Esophagus (tissue), 2 donors: Measurements from ENCODE around the gene WDR20. TPM values are rescaled to one million over a fixed set of nuclear protein-coding genes. Genes with fewer than 3 reads are reported as not detected.

ENCODE experiments used
- H3K27ac ChIP-seq, 2 donors: one replicate each; pipeline ENCODE4 v1.5.1; 2013; ENCODE audit warnings: low read depth in 2 of 2, mild to moderate bottlenecking in 2 of 2, inconsistent platforms in 1 of 2, low read length in 1 of 2, moderate library complexity in 1 of 2
- H3K27me3 ChIP-seq, 2 donors: one replicate each; pipeline ENCODE4 v1.6.1; 2013; ENCODE audit warnings: low read length in 2 of 2, control low read depth in 1 of 2, mild to moderate bottlenecking in 1 of 2; ENCODE audit not compliant: insufficient read depth in 2 of 2, control insufficient read depth in 1 of 2
- H3K36me3 ChIP-seq, 2 donors: one replicate each; pipeline ENCODE4 v1.6.1; 2013; ENCODE audit warnings: low read length in 1 of 2; ENCODE audit not compliant: control insufficient read depth in 2 of 2, insufficient read depth in 2 of 2
- H3K4me1 ChIP-seq, 2 donors: one replicate each; pipeline ENCODE4 v1.6.1; 2013; ENCODE audit warnings: low read length in 1 of 2; ENCODE audit not compliant: control insufficient read depth in 2 of 2, insufficient read depth in 2 of 2
- H3K4me3 ChIP-seq, 2 donors: one replicate each; pipeline ENCODE4 v1.5.1; 2013; ENCODE audit warnings: low read length in 2 of 2, mild to moderate bottlenecking in 2 of 2, low read depth in 1 of 2, moderate library complexity in 1 of 2
- H3K9me3 ChIP-seq, 2 donors: one replicate each; pipeline ENCODE4 v1.6.1; 2013; ENCODE audit warnings: mild to moderate bottlenecking in 2 of 2, low read depth in 1 of 2, low read length in 1 of 2, moderate library complexity in 1 of 2; ENCODE audit not compliant: control insufficient read depth in 2 of 2, insufficient read depth in 1 of 2
- whole genome bisulfite sequencing, 2 donors: extraction: QIAGEN DNeasy Blood & Tissue Kit; methylation state at CpG; one replicate each; pipeline ENCODE4 v1.1.7; 2013; 5-methylcytosine and 5-hydroxymethylcytosine counted together
- polyA plus RNA-seq, 2 donors: library from polyadenylated mRNA; stranded (reverse); fragments of 200-250 nt; gene quantifications; one replicate each; pipeline ENCODE4 v1.2.3, GENCODE V29; 2013
- donor health status: healthy with polysubstance abuse.
- donor health status: Bipolar disorder and iron deficiency.

Gene WDR20
- polyA plus RNA-seq, 2 donors: 12.8 to 13.1 TPM

DNA sequence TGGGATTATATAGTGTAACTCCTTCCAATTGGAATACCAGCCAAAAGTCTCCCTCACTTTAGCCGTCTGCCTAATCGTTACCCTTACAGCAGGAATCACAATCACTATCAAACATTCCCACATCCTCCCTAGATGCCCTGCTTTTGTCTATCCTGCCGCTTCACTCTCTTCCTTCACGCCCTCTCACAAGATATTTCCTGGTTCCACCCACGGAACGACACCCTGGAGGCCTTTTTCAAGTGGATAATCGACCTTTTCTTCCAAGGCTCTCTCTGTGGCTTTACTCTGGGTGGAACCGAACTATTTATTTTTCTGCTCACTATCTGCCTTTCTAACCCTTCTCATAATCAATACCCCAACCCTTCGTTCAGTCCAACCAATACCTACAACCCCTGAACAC, 106.4 kb downstream of the WDR20 start:
- WGBS, 2 donors: 47 to 51% methylated on average over 9 of the region's 9 CpGs
- H3K36me3 ChIP-seq: peaks cover 0 to 4% of the 10 kb centered on the region in 2 donors

DNA sequence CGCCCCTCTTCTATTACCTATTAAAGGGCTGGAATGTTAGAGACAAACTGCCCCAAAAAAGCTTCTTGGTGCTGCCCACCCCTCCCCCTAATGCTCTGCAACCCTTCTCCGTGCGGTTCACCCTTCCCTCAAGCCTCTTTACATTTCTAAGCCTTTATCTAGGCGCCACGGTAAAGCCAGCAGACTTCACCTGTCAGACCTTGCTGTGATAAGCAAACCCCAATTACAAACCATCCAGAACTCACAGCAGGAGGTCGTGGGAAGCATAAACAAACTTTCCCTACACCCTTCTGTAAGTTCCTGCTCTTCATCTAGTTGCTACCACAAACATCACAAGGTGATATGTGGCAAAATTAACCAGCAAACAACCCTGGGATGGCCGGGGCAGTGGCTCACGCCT, 108.4 kb downstream of the WDR20 start:
- Histone ChIP-seq H3K4me3 (no peak overlapping the region), H3K4me1 (no peaks in the 10 kb centered on the region), H3K36me3 (peaks cover 0 to 4% of the 10 kb centered on the region in 2 donors), H3K9me3 (peaks cover 0 to 4% of the 10 kb centered on the region in 2 donors), H3K27me3 (no peaks in the 10 kb centered on the region), H3K27ac (no peak overlapping the region)
- WGBS, 2 donors: 83 to 86% methylated on average over 8 of the region's 8 CpGs

More for the DNA sequence above, 106.4 kb downstream of the WDR20 start:
- H3K27ac ChIP-seq: no peak overlapping the region
- H3K4me3 ChIP-seq: no peak overlapping the region
- H3K27me3 ChIP-seq: no peaks in the 10 kb centered on the region
- no peaks in the 10 kb centered on the region for H3K4me1 ChIP-seq
- H3K9me3 ChIP-seq: peaks cover 0 to 4% of the 10 kb centered on the region in 2 donors

DNA sequence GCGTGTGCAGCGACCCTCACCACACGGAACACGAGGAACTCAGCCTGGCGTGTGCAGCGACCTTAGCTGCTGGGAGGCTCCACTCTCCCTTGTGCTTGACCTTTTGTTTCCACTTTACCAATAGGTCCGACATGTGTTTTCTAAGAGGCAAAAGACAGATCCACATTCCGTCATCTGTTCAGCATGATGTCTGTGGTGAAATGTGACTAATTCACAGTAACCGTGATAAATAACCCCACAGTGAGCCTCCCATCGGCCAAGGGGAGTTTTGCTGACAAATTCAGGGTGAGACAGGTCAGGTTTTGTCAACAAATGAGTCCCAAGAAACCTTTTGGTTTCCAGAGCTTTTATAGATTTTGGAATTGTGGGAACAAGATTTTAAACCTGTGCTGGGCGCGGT, 109.3 kb downstream of the WDR20 start:
- Histone ChIP-seq H3K9me3 (peaks cover 0 to 4% of the 10 kb centered on the region in 2 donors), H3K4me3 (no peak overlapping the region), H3K27me3 (no peaks in the 10 kb centered on the region), H3K4me1 (no peaks in the 10 kb centered on the region), H3K36me3 (peaks cover 0 to 4% of the 10 kb centered on the region in 2 donors), H3K27ac (no peak overlapping the region)
- WGBS, 2 donors: 90 to 95% methylated on average over 12 of the region's 12 CpGs

DNA sequence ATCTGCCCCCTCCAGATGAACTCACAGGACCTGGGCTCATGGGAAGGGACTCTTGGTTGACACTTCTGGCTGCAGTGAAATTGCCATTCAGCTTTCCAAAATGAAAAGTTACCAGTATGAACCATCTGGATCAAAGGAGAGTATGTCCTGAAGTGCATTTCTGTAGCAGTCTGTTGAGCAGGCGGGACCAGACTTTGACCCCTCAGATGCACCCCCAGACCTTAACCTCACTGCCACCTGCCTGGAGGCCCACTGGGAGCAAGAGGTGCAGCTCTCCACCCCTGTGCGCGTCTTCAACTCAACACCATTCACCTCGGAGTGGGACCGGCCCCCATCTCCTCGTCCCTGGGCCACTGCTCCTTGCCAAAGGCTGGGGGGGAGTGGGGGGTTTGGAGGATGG, 110.3 kb downstream of the WDR20 start:
- Histone ChIP-seq H3K27me3 (no peaks in the 10 kb centered on the region), H3K4me3 (no peak overlapping the region), H3K4me1 (no peaks in the 10 kb centered on the region), H3K27ac (no peak overlapping the region), H3K9me3 (peaks cover 0 to 4% of the 10 kb centered on the region in 2 donors), H3K36me3 (peaks cover 0 to 4% of the 10 kb centered on the region in 2 donors)
- 91 to 95% methylated on average over 6 of the region's 6 CpGs for WGBS, 2 donors

DNA sequence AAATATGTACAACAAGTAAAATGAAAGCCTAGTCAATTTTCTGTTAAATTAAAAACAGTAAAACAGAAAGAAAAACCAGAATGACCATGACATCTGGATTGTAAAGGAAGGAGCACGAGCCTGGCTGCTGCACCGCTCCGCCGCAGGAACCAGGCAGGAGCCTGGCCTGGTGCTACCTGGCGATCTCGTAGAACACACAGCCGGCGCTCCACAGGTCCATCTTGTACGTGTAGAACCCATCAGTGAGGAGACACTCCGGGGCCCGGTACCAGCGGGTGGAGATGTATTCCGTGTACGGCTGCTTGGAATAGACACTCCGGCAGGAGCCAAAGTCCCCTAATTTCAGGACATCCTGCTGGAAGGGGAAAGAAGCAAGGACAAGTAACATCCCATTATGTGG, 110.9 kb downstream of the WDR20 start:
- Histone ChIP-seq H3K36me3 (peaks cover 0 to 4% of the 10 kb centered on the region in 2 donors), H3K4me1 (no peaks in the 10 kb centered on the region), H3K27me3 (no peaks in the 10 kb centered on the region), H3K27ac (no peak overlapping the region), H3K9me3 (peaks cover 0 to 4% of the 10 kb centered on the region in 2 donors), H3K4me3 (no peak overlapping the region)
- 94 to 95% methylated on average over 15 of the region's 15 CpGs for WGBS, 2 donors

DNA sequence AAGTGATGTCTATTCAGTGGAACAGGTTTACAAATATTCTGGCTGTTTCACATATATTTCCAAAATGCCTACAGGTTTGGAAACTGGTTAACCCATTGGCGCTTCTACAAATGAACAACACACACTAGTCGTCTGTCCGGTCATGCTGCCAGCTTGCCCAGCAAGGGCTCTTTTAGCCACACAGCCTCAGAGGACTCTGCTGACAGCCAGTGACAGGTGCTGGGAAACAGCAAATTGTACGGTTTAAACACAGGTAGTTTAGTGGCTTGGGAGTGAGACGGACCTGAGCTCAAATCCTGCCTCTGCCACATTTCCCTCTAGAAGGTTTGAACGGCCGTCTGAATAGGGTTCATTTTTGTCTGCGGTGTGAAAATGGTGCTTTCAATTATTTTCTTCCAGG, 111.5 kb downstream of the WDR20 start:
- WGBS, 2 donors: 76 to 83% methylated on average over 8 of the region's 8 CpGs

DNA sequence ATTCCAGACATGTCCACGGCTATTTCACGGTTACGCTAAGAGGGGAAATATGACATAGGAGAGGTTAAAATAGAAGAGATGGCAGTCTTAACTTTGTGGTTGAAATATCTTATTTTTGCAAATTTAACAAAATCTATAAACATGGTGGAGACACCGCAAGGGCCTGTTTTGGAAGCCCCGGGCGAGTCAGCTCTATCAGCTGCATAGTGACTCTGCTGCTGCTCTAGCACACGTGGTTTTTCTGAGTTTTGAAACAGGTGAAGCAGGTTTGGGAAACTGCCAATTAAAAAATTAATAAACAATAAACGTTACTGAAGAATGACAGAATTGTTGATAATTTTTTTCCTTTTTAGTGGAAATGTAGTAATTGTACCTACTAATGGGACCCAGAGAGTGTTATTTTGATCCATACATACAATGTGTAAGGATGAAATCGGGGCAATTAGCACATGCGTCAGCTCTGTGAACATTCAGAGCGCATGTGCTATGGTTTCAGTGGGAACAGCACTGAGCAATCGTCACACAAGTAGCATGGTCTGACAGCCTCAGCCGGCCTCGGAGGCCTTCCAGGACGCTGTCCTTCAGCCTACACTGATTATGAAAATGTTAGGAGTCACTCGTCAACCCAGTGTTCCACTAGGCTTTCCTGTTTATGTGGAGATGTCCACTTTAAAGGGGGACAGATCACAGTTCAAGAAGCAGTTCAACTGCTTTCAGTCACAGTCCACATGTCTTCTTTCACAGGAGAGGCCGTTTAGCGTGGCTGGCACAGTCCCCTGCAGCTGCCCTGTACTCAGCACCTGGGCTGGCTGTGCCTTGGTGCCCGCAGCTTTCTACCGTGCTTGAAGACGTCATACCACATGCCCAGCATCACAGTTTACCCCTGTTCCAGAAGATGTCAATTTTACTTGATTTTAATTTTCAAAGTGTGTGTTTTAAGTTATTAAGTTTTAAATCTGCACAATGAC, 113.4 kb downstream of the WDR20 start:
- peaks cover 0 to 4% of the 10 kb centered on the region in 2 donors for H3K36me3 ChIP-seq
- no peak overlapping the region for H3K4me3 ChIP-seq
- 76 to 89% methylated on average over 21 of the region's 21 CpGs for WGBS, 2 donors
- no peaks in the 10 kb centered on the region for H3K27me3 ChIP-seq
- H3K9me3 ChIP-seq: peaks cover 0 to 4% of the 10 kb centered on the region in 2 donors
- H3K4me1 ChIP-seq: no peaks in the 10 kb centered on the region
- H3K27ac ChIP-seq: no peak overlapping the region

More for the DNA sequence above, 111.5 kb downstream of the WDR20 start:
- Histone ChIP-seq H3K27ac (no peak overlapping the region), H3K9me3 (peaks cover 0 to 4% of the 10 kb centered on the region in 2 donors), H3K27me3 (no peaks in the 10 kb centered on the region), H3K4me1 (no peaks in the 10 kb centered on the region), H3K4me3 (no peak overlapping the region), H3K36me3 (peaks cover 0 to 4% of the 10 kb centered on the region in 2 donors)

DNA sequence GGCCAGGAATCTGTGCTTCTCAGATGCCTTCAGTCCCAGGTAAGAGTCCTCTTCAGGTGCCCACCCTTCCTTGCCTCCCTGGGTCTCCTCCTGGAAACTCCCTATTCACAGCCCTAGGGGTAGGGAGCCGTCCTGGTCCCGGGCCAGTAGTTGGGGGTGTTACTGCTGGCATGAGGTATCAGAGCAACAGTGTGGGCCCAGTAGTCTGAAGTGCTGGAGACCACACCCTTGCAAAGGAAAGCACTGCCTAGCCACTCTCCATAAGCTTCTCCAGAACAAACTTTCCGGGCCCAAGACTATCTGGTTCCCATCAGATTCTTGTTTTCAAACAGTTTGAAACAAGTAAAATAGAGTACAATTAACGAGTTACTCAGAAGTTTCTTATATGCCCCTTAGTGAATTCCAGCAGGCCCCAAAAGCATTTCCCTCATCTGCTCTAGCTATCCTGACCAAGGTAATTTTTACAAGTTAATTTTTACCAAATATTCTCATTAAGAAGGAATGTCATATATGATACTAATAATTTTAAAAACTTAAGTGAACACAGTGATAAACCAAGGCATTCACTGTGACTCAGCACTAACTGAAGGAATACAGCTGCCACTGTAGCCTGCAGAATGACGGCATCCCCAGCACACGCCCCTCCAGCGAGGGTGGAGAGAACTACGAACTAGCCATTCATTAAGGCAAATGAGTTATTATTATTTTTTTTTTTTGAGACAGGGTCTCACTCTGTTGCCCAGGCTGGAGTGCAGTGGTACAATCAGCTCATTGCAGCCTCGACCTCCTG, 115.9 kb downstream of the WDR20 start:
- Histone ChIP-seq H3K27me3 (no peaks in the 10 kb centered on the region), H3K27ac (no peak overlapping the region), H3K4me1 (no peaks in the 10 kb centered on the region), H3K9me3 (no peaks in the 10 kb centered on the region), H3K36me3 (no peaks in the 10 kb centered on the region), H3K4me3 (no peak overlapping the region)
- WGBS, 2 donors: 59 to 64% methylated on average over 9 of the region's 9 CpGs

DNA sequence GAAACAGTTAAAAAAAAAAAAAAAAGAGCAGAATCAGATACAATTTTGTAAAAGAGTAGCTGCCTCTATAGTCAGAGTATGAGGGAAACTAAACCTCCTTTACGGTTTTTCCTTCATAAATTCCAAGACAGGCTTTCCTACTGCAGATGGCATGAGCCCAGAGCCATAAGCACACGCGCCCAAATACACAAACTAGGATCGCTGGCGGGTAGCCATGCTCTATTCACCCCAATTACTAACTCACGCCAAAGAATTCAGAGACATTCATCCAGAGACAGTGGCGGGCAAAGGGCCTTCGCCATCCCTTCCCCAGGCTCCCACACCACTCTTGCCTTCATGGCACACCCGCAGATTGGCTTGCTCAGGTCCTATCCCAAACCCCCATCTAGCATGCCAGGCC, 117.0 kb downstream of the WDR20 start:
- H3K9me3 ChIP-seq: no peaks in the 10 kb centered on the region
- 50 to 61% methylated on average over 9 of the region's 9 CpGs for WGBS, 2 donors
- no peaks in the 10 kb centered on the region for H3K27me3 ChIP-seq
- H3K36me3 ChIP-seq: no peaks in the 10 kb centered on the region
- no peak overlapping the region for H3K27ac ChIP-seq
- H3K4me1 ChIP-seq: no peaks in the 10 kb centered on the region
- H3K4me3 ChIP-seq: no peak overlapping the region
